Activated CD8-positive, alpha-beta memory T cell treated with anti-CD3 and anti-CD28 coated beads for 24 hours (primary cell): Measurements from ENCODE around the gene DXO.
"Not testable (repeated sequence)": the region's sequence is repeated elsewhere in the genome, so short reads cannot be mapped to it uniquely, and the experiment has no call there.

ENCODE experiments used
- DNase-seq: peaks from one replicate; pipeline ENCODE4 v3.0.0-alpha.2; 2020

DXO gene

GRCh38 chr6:31956796-31957195 is 15.1 kb downstream of the DXO start:
- no peak for DNase-seq

GRCh38 chr6:31954511-31954910 is 17.4 kb downstream of the DXO start:
- no peak for DNase-seq

GRCh38 chr6:31952890-31953289 is 19.0 kb downstream of the DXO start:
- DNase-seq: no peak

- DNase-seq: peak; percentile 68
Observed at GRCh38 chr6:31952140-31952805, 19.7 kb downstream of the DXO start.

- DNase-seq: no peak
Observed at GRCh38 chr6:31949926-31950548, 21.9 kb downstream of the DXO start.

- no peak for DNase-seq
Observed at GRCh38 chr6:31948753-31949413, 23.1 kb downstream of the DXO start.

GRCh38 chr6:31948306-31948705 is 23.6 kb downstream of the DXO start:
- DNase-seq: no peak

GRCh38 chr6:31947864-31948263 is 24.1 kb downstream of the DXO start:
- no peak for DNase-seq

GRCh38 chr6:31947070-31947675 is 24.8 kb downstream of the DXO start:
- DNase-seq: no peak

- no peak for DNase-seq
Observed at GRCh38 chr6:31946370-31946885, 25.5 kb downstream of the DXO start.

- no peak for DNase-seq
Observed at GRCh38 chr6:31945507-31946369, 26.2 kb downstream of the DXO start, which contains the start of gene CFB. Gene CFB, plus strand, starts transcription at chr6:31946095. Its CDS starts 127 bp downstream, at chr6:31946222.

GRCh38 chr6:31945154-31945506 is 26.8 kb downstream of the DXO start:
- no peak for DNase-seq

- DNase-seq: no peak
Observed at GRCh38 chr6:31943742-31944141, 28.2 kb downstream of the DXO start.

- DNase-seq: no peak
Observed at GRCh38 chr6:31940256-31940664, 31.7 kb downstream of the DXO start.

- DNase-seq: no peak
Observed at GRCh38 chr6:31935823-31936222, 36.1 kb downstream of the DXO start.

- no peak for DNase-seq
Observed at GRCh38 chr6:31935021-31935420, 36.9 kb downstream of the DXO start.

GRCh38 chr6:31933537-31933936 is 38.4 kb downstream of the DXO start:
- no peak for DNase-seq

- DNase-seq: not testable (repeated sequence)
Observed at GRCh38 chr6:31932137-31932536, 39.8 kb downstream of the DXO start.

- DNase-seq: no peak
Observed at GRCh38 chr6:31930962-31931361, 41.0 kb downstream of the DXO start.

- no peak for DNase-seq
Observed at GRCh38 chr6:31928672-31928939, 43.3 kb downstream of the DXO start.

GRCh38 chr6:31927863-31928671 is 43.9 kb downstream of the DXO start:
- DNase-seq: no peak

GRCh38 chr6:31927242-31927862 is 44.6 kb downstream of the DXO start, which contains the start of gene C2:
Gene C2, plus strand, starts transcription at chr6:31927717. Its CDS starts 36 bp downstream, at chr6:31927753.
- DNase-seq: no peak
